Upper lobe of left lung (tissue), 6 donors: ENCODE results near the gene FIP1L1. TPM values are rescaled to one million over a fixed set of nuclear protein-coding genes. Genes with fewer than 3 reads are reported as not detected.
A peak's percentile ranks its signal among the peaks of the same experiment; 100 is the strongest.

Source experiments
- ATAC-seq, 2 donors: fragments of 200-7000 bp; cut with Tn5 transposase; one replicate each; pipeline ENCODE4 v1.9.1; 2022; ENCODE audit warnings: mild to moderate bottlenecking in 2 of 2, moderate library complexity in 2 of 2; ENCODE audit not compliant: low FRiP score in 2 of 2
- DNase-seq, 2 donors: peaks; one replicate each; pipeline ENCODE4 v3.0.0-alpha.2; 2019 to 2020
- H3K27ac ChIP-seq, 4 donors: fragments of 200-600 bp; sonication (generic); one replicate each; pipeline ENCODE4 v1.5.1; 2016 to 2019
- H3K27me3 ChIP-seq, 4 donors: fragments of 200-600 bp; sonication (generic); one replicate each; pipeline ENCODE4 v1.5.1; 2017 to 2019
- H3K36me3 ChIP-seq, 4 donors: fragments of 200-600 bp; sonication (generic); one replicate each; pipeline ENCODE4 v1.5.1; 2016 to 2019
- H3K4me1 ChIP-seq, 4 donors: fragments of 200-600 bp; sonication (generic); one replicate each; pipeline ENCODE4 v1.5.1; 2018 to 2019
- H3K4me3 ChIP-seq, 4 donors: fragments of 200-600 bp; sonication (generic); one replicate each; pipeline ENCODE4 v1.5.1; 2017 to 2019; ENCODE audit warnings: mild to moderate bottlenecking in 2 of 4, moderate library complexity in 1 of 4
- H3K9me3 ChIP-seq, 4 donors: fragments of 200-600 bp; sonication (generic); one replicate each; pipeline ENCODE4 v1.5.1; 2018 to 2019
- CTCF ChIP-seq, 6 experiments: fragments of 450-650 bp in 4 of 6; fragments of 200-600 bp in 2 of 6; sonication (generic) in 2 of 6; IDR thresholded peaks; one replicate each; pipeline ENCODE4 v1.5.1; 2016 to 2019; ENCODE audit warnings: antibody characterized with exemption in 6 of 6
- EP300 ChIP-seq, 4 donors: sonication (generic); formaldehyde crosslinking; IDR thresholded peaks; one replicate each; pipeline ENCODE4 v1.5.1; 2017; ENCODE audit warnings: antibody characterized with exemption in 4 of 4, control low read depth in 2 of 4
- POLR2A ChIP-seq, 4 donors: fragments of 450-650 bp; IDR thresholded peaks; one replicate each; pipeline ENCODE4 v1.5.1; 2016 to 2017; ENCODE audit warnings: antibody characterized with exemption in 4 of 4, mild to moderate bottlenecking in 2 of 4
- POLR2AphosphoS5 ChIP-seq, 2 donors: sonication (generic); formaldehyde crosslinking; IDR thresholded peaks; one replicate each; pipeline ENCODE4 v1.5.1; 2017; ENCODE audit warnings: antibody characterized with exemption in 2 of 2
- WGBS, 2 donors: methylation state at CpG; one replicate each; pipeline ENCODE4 v1.1.5; 2017 to 2018; 5-methylcytosine and 5-hydroxymethylcytosine counted together
- total RNA-seq, 6 donors: library from RNA; depleted of rRNA in 4 of 6; stranded (reverse); fragments of >200 nt in 4 of 6; gene quantifications; one replicate each; pipeline versions ENCODE4 v1.1.0 to v1.2.1, GENCODE V29; 2016 to 2021
- donor health status: DM: no; HTN: no; CAD: no; lungs with moderate emphysema.
- donor health status: DM: no; HTN: yes; CAD: no; lungs with severe emphysema.

Gene FIP1L1
- total RNA-seq, 6 donors from 2014 or later: 30.0 to 67.9 (median 39.7) TPM

- Histone ChIP-seq H3K27ac (no peak overlapping the region), H3K27me3 (no peaks in the 10 kb centered on the region), H3K36me3 (peaks cover 0 to 23% (median 8%) of the 10 kb centered on the region in 4 donors), H3K4me3 (no peak overlapping the region), H3K4me1 (no peaks in the 10 kb centered on the region), H3K9me3 (no peaks in the 10 kb centered on the region)
- ATAC-seq: no peak
- TF ChIP-seq CTCF (IDR thresholded peaks at IDR 0.05) (no peak), POLR2A (IDR thresholded peaks at IDR 0.05) (no peak), EP300 (IDR thresholded peaks at IDR 0.05) (no peak), POLR2AphosphoS5 (IDR thresholded peaks at IDR 0.05) (no peak)
- no peak for DNase-seq
- WGBS, 2 donors: 71 to 90% methylated on average over 1 of the region's 1 CpG
Observed at GRCh38 chr4:53348046-53348445, 29.4 kb upstream of the FIP1L1 start.

GRCh38 chr4:53349091-53349491, 28.4 kb upstream of the FIP1L1 start:
- H3K9me3 ChIP-seq: no peaks in the 10 kb centered on the region
- H3K27me3 ChIP-seq: no peaks in the 10 kb centered on the region
- ATAC-seq (no peak), DNase-seq (no peak)
- WGBS, 2 donors: 80 to 84% methylated on average over 4 of the region's 4 CpGs
- peaks cover 0 to 23% (median 9%) of the 10 kb centered on the region in 4 donors for H3K36me3 ChIP-seq
- no peaks in the 10 kb centered on the region for H3K4me1 ChIP-seq
- H3K27ac ChIP-seq: no peak overlapping the region
- TF ChIP-seq CTCF (IDR thresholded peaks at IDR 0.05): no peak
- no peak for TF ChIP-seq EP300 (IDR thresholded peaks at IDR 0.05)
- TF ChIP-seq POLR2A (IDR thresholded peaks at IDR 0.05): no peak
- TF ChIP-seq POLR2AphosphoS5 (IDR thresholded peaks at IDR 0.05): no peak
- no peak overlapping the region for H3K4me3 ChIP-seq

GRCh38 chr4:53354012-53354722, 23.3 kb upstream of the FIP1L1 start:
- peak in 1 of 2 donors; percentile 80 for ATAC-seq

GRCh38 chr4:53355930-53356521, 21.4 kb upstream of the FIP1L1 start:
- no peaks in the 10 kb centered on the region for H3K9me3 ChIP-seq

More at GRCh38 chr4:53354012-53354722, 23.3 kb upstream of the FIP1L1 start:
- Histone ChIP-seq H3K4me1 (no peaks in the 10 kb centered on the region), H3K36me3 (peaks cover 0 to 19% (median 9%) of the 10 kb centered on the region in 4 donors), H3K27ac (no peak overlapping the region), H3K4me3 (no peak overlapping the region), H3K9me3 (no peaks in the 10 kb centered on the region), H3K27me3 (no peaks in the 10 kb centered on the region)
- DNase-seq: peak in 1 of 2 donors; percentile 71
- 98 to 99% methylated on average over 6 to 24 of the region's 32 CpGs for WGBS, 2 donors
- TF ChIP-seq CTCF (IDR thresholded peaks at IDR 0.05) (no peak), EP300 (IDR thresholded peaks at IDR 0.05) (no peak), POLR2AphosphoS5 (IDR thresholded peaks at IDR 0.05) (no peak), POLR2A (IDR thresholded peaks at IDR 0.05) (no peak)

More at GRCh38 chr4:53355930-53356521, 21.4 kb upstream of the FIP1L1 start:
- H3K36me3 ChIP-seq: peaks cover 0 to 19% (median 8%) of the 10 kb centered on the region in 4 donors
- no peaks in the 10 kb centered on the region for H3K27me3 ChIP-seq
- no peaks in the 10 kb centered on the region for H3K4me1 ChIP-seq
- DNase-seq: no peak
- no peak overlapping the region for H3K27ac ChIP-seq
- no peak for TF ChIP-seq CTCF (IDR thresholded peaks at IDR 0.05)
- no peak for TF ChIP-seq POLR2A (IDR thresholded peaks at IDR 0.05)
- no peak for TF ChIP-seq EP300 (IDR thresholded peaks at IDR 0.05)
- no peak for TF ChIP-seq POLR2AphosphoS5 (IDR thresholded peaks at IDR 0.05)
- H3K4me3 ChIP-seq: no peak overlapping the region
- no peak for ATAC-seq
